AG10803 (cell line): Measurements from ENCODE around the gene BSPRY.

Source experiments
- DNase-seq: peaks from one replicate; pipeline ENCODE4 v3.0.0; 2010; ENCODE audit warnings: low read depth
- H3K4me3 ChIP-seq: 2 replicates; pipeline ENCODE4 v1.5.1; 2011; ENCODE audit warnings: mild to moderate bottlenecking, low read length, control low read depth
- TF ChIP-seq, protein P1 (sequence below): conservative IDR thresholded peaks from 2 replicates; pipeline ENCODE4 v1.5.1; 2011; ENCODE audit warnings: mild to moderate bottlenecking, low read length, control low read depth, inconsistent platforms

Gene BSPRY

DNA sequence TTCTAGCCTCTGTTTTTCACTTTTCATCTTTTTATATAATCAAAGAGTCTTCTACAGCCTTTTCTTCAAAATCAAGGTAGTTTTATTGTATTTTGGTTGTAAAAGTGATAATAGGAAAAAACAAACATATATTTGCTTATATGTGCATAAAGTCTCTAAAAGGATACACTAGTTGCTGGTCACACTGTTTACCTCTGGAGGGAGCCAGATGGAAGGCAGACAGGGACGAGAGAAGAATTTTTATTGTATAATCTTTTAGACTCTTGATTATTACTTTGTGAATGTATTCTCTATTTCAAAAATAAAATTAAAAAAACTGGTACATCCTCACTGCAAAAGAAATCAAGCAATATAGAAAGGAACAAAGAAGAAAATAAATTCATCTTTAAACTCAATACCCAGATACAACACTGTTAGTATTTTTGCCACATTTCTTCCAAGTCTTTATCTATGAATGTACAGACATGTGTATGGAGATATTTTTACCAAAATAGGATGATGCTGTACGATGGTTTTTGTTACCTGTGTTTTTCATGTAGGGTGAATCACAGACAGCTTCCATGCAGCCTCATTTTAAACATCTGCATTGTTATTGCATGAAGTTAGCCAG, 40.0 kb upstream of the BSPRY start:
- TF ChIP-seq, protein P1, sequence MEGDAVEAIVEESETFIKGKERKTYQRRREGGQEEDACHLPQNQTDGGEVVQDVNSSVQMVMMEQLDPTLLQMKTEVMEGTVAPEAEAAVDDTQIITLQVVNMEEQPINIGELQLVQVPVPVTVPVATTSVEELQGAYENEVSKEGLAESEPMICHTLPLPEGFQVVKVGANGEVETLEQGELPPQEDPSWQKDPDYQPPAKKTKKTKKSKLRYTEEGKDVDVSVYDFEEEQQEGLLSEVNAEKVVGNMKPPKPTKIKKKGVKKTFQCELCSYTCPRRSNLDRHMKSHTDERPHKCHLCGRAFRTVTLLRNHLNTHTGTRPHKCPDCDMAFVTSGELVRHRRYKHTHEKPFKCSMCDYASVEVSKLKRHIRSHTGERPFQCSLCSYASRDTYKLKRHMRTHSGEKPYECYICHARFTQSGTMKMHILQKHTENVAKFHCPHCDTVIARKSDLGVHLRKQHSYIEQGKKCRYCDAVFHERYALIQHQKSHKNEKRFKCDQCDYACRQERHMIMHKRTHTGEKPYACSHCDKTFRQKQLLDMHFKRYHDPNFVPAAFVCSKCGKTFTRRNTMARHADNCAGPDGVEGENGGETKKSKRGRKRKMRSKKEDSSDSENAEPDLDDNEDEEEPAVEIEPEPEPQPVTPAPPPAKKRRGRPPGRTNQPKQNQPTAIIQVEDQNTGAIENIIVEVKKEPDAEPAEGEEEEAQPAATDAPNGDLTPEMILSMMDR: peak; percentile 89
- no peak overlapping the region for H3K4me3 ChIP-seq
- DNase-seq: peak; percentile 57

- H3K4me3 ChIP-seq: no peak overlapping the region
- TF ChIP-seq, protein P1: no peak
- DNase-seq: peak; percentile 12
Measured at GRCh38 chr9:113310538-113310937, 38.8 kb upstream of the BSPRY start.

DNA sequence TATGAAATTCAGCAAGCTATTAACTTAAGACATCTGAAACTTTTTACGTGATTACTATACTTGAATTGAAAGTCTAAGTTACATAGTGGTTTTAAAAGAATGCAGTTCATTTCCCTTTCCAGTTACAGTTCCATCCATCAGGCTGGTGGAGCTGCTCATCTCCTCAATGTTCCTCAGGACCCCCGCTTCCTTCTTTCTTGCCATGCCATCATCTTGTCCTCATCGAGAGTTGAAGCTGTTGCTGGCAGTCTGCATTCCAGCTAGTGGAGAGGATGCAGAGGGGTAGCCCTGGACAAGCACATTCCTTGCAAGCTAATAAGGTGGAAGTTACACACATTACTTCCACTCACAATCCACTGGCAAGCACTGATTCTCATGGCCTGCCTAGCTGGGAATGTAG, 37.4 kb upstream of the BSPRY start:
- DNase-seq: peak; percentile 59
- H3K4me3 ChIP-seq: no peak overlapping the region
- TF ChIP-seq, protein P1: no peak

- TF ChIP-seq, protein P1: no peak
- no peak for DNase-seq
- no peak overlapping the region for H3K4me3 ChIP-seq
Measured at GRCh38 chr9:113313261-113313660, 36.1 kb upstream of the BSPRY start.

DNA sequence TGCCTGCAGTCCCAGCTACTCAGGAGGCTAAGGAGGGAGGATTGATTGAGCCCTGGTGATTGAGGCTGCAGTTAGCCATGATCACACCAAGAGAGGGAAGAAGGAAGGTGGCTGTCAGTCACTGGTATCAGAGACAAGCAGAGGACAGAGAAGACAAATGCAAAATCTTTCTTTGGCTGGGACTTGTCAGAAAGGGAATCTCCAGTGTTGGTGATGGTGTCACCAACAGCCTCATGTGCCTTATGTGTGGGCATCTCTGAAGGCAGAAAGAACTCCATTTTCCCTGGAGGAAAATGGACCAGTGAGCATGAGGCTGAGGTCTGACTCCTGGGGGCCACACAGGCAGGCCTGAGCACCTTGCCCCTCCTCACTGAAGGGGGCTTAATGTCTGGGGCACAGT, 34.1 kb upstream of the BSPRY start:
- TF ChIP-seq, protein P1: no peak
- no peak overlapping the region for H3K4me3 ChIP-seq
- no peak for DNase-seq

- no peak for DNase-seq
- no peak overlapping the region for H3K4me3 ChIP-seq
- TF ChIP-seq, protein P1: no peak
Measured at GRCh38 chr9:113316030-113316429, 33.3 kb upstream of the BSPRY start.

DNA sequence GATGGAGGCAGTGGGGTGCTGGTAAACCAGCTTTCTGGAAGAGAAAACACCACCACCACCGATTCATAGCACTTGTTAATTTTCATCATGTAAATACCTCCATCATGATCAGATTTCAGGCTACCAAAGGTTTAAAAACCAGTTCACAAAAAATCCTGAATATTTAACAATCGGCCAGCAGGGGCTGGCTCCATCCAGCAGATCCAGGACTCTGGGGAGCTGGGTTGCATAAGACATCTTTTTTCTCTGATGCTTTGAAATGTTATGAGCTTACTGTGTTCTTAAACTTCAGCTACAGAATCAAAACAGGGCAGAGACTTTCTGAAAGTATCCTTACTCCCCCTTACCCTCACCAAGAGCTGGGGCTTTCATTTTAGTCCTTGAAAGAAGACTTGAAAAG, 31.6 kb upstream of the BSPRY start:
- TF ChIP-seq, protein P1: peak; percentile 40; the same call in 1 of the 2 replicates
- DNase-seq: peak; percentile 21

More for the DNA sequence above, 31.6 kb upstream of the BSPRY start:
- H3K4me3 ChIP-seq: no peak overlapping the region
